PC-9 (cell line): Measurements from ENCODE around the gene UBIAD1.

Experiments used
- CTCF ChIP-seq: fragments of 200-600 bp; sonication (generic); conservative IDR thresholded peaks from 2 replicates; pipeline ENCODE4 v1.6.1; 2017; ENCODE audit warnings: mixed run types, antibody characterized with exemption, mild to moderate bottlenecking, moderate library complexity
- EZH2 ChIP-seq: fragments of 200-600 bp; sonication (generic); IDR thresholded peaks from 2 replicates; pipeline ENCODE4 v1.8.0; 2017; ENCODE audit warnings: antibody characterized with exemption, low read depth

- TF ChIP-seq CTCF, result no peak
- no peak for TF ChIP-seq EZH2
Measured at GRCh38 chr1:11331945-11332546, 59.0 kb downstream of the UBIAD1 start.
